ENCODE data around the gene SNX10.

- TF ChIP-seq CTCF (conservative IDR thresholded peaks at IDR 0.05), result no peak
- TF ChIP-seq ZFX (IDR thresholded peaks at IDR 0.05), result no peak
These were observed 131.8 kb downstream of the SNX10 start for GRCh38 chr7:26423436-26423835.
